ENCODE results near the gene KBTBD4.

GRCh38 chr11:47573321-47573720 is 5.4 kb downstream of the KBTBD4 start:
- TF ChIP-seq ZC3H11A (IDR thresholded peaks at IDR 0.05) (no peak), MAFK (IDR thresholded peaks at IDR 0.05; ENCODE audit: partially characterized antibody) (no peak), KDM5A (IDR thresholded peaks at IDR 0.05) (no peak), CTCF (IDR thresholded peaks at IDR 0.05) (no peak), RAD21 (conservative IDR thresholded peaks at IDR 0.05 in 1 of 2, IDR thresholded peaks at IDR 0.05 in 1 of 2) (no peak), CEBPB (IDR thresholded peaks at IDR 0.05) (no peak), ESRRA (IDR thresholded peaks at IDR 0.05; ENCODE audit: borderline replicate concordance, low read length) (no peak), RCOR1 (IDR thresholded peaks at IDR 0.05; ENCODE audit: low read depth, low read length) (no peak)
- TF ChIP-seq, protein P1, sequence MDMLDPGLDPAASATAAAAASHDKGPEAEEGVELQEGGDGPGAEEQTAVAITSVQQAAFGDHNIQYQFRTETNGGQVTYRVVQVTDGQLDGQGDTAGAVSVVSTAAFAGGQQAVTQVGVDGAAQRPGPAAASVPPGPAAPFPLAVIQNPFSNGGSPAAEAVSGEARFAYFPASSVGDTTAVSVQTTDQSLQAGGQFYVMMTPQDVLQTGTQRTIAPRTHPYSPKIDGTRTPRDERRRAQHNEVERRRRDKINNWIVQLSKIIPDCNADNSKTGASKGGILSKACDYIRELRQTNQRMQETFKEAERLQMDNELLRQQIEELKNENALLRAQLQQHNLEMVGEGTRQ (IDR thresholded peaks at IDR 0.05) = no peak
